H1 (cell line): ENCODE measurements around the gene NINJ2. TPM values are rescaled to one million over a fixed set of nuclear protein-coding genes. Genes with fewer than 3 reads are reported as not detected.

ENCODE experiments used
- CHD1 ChIP-seq: IDR thresholded peaks from 2 replicates; pipeline ENCODE4 v1.6.1; 2012; ENCODE audit warnings: low read depth, low read length, improper control_type of control experiment
- CTBP2 ChIP-seq: IDR thresholded peaks from 2 replicates; pipeline ENCODE4 v1.7.0; 2011; ENCODE audit warnings: borderline replicate concordance, mild to moderate bottlenecking, moderate library complexity, mixed read lengths, low read length; ENCODE audit not compliant: insufficient read depth, insufficient read length
- NANOG ChIP-seq: IDR thresholded peaks from 2 replicates; pipeline ENCODE4 v1.6.1; 2011; ENCODE audit warnings: low read length, low read depth, mild to moderate bottlenecking, inconsistent platforms; ENCODE audit not compliant: insufficient read depth, poor library complexity, severe bottlenecking
- PHF8 ChIP-seq: fragments of 200-600 bp; sonication (generic); conservative IDR thresholded peaks from 2 replicates; pipeline ENCODE4 v1.7.1; 2012; ENCODE audit warnings: low read depth, mild to moderate bottlenecking, inconsistent platforms, low read length, moderate library complexity
- POLR2AphosphoS5 ChIP-seq: IDR thresholded peaks from 2 replicates; pipeline ENCODE4 v1.6.1; 2011; ENCODE audit warnings: low read depth, low read length
- RAD21 ChIP-seq, 2 experiments: IDR thresholded peaks in 1 of 2; conservative IDR thresholded peaks in 1 of 2; 2 replicates each; pipeline ENCODE4 v1.6.1; 2011; ENCODE audit warnings: low read depth in 2 of 2, low read length in 2 of 2, improper control_type of control experiment in 1 of 2, inconsistent platforms in 1 of 2, mild to moderate bottlenecking in 1 of 2, moderate library complexity in 1 of 2
- SAP30 ChIP-seq: fragments of 300-600 bp; sonication (generic); IDR thresholded peaks from 2 replicates; pipeline ENCODE4 v1.7.1; 2012; ENCODE audit warnings: low read length, moderate library complexity, mild to moderate bottlenecking, inconsistent platforms; ENCODE audit not compliant: insufficient read depth, insufficient replicate concordance
- SIX5 ChIP-seq: IDR thresholded peaks from 2 replicates; pipeline ENCODE4 v1.6.1; 2011; ENCODE audit warnings: mild to moderate bottlenecking, low read depth, low read length
- YY1 ChIP-seq: IDR thresholded peaks from 2 replicates; pipeline ENCODE4 v1.6.1; 2011; ENCODE audit warnings: low read depth, mild to moderate bottlenecking, low read length
- polyA plus RNA-seq, 7 experiments: library from polyadenylated mRNA; depleted of rRNA in 3 of 7; stranded (reverse) in 5 of 7; unstranded in 2 of 7; fragments of >200 nt in 5 of 7; fragments of 200-250 nt in 2 of 7; gene quantifications; 1 replicate in 5 of 7; 2 replicates in 1 of 7; 4 replicates in 1 of 7; pipeline versions ENCODE4 v1.2.1 to v1.2.3, GENCODE V29; 2011 to 2013; ENCODE audit warnings: missing spikeins in 2 of 7, mixed read lengths in 2 of 7
- total RNA-seq: library from RNA; stranded (reverse); fragmentation: NEBNext Ultra II Directional; extraction: Animal tissue kit (Norgen Biotek cat#: 25700); gene quantifications from 2 replicates; pipeline ENCODE4 v1.2.1, GENCODE V29; 2021
- TF ChIP-seq, protein P1 (sequence below): fragments of 300-600 bp; sonication (generic); IDR thresholded peaks from 2 replicates; pipeline ENCODE4 v1.7.1; 2012; ENCODE audit warnings: low read length, moderate library complexity, mild to moderate bottlenecking, inconsistent platforms; ENCODE audit not compliant: insufficient replicate concordance

Gene NINJ2
- total and polyA plus RNA-seq, 2 of the 8 experiments (the other 6 are each of a cell fraction or from before 2014, with no cell fraction given) = 1.4 TPM; not detected in 1

DNA sequence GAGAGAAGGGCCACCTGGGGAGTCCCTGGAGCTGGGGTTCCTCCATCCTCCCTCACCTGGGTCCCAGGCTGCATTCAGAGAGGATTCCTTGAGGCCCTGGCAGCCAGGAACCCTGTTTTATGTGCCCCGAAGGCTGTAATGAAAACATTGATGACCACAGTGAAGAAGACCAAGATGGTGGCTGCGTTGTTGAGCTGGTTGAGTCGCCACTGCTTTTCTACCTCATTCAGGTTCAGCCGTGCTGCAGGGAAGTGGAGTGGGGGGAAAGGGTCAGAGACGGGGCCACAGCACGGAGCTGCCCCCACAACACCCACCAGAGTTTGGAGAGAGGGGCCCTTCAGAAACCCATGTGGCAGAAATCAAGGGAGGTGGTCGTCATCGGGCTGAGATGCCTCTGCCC lies 98.1 kb downstream of the NINJ2 start (continued):
- TF ChIP-seq, protein P1, sequence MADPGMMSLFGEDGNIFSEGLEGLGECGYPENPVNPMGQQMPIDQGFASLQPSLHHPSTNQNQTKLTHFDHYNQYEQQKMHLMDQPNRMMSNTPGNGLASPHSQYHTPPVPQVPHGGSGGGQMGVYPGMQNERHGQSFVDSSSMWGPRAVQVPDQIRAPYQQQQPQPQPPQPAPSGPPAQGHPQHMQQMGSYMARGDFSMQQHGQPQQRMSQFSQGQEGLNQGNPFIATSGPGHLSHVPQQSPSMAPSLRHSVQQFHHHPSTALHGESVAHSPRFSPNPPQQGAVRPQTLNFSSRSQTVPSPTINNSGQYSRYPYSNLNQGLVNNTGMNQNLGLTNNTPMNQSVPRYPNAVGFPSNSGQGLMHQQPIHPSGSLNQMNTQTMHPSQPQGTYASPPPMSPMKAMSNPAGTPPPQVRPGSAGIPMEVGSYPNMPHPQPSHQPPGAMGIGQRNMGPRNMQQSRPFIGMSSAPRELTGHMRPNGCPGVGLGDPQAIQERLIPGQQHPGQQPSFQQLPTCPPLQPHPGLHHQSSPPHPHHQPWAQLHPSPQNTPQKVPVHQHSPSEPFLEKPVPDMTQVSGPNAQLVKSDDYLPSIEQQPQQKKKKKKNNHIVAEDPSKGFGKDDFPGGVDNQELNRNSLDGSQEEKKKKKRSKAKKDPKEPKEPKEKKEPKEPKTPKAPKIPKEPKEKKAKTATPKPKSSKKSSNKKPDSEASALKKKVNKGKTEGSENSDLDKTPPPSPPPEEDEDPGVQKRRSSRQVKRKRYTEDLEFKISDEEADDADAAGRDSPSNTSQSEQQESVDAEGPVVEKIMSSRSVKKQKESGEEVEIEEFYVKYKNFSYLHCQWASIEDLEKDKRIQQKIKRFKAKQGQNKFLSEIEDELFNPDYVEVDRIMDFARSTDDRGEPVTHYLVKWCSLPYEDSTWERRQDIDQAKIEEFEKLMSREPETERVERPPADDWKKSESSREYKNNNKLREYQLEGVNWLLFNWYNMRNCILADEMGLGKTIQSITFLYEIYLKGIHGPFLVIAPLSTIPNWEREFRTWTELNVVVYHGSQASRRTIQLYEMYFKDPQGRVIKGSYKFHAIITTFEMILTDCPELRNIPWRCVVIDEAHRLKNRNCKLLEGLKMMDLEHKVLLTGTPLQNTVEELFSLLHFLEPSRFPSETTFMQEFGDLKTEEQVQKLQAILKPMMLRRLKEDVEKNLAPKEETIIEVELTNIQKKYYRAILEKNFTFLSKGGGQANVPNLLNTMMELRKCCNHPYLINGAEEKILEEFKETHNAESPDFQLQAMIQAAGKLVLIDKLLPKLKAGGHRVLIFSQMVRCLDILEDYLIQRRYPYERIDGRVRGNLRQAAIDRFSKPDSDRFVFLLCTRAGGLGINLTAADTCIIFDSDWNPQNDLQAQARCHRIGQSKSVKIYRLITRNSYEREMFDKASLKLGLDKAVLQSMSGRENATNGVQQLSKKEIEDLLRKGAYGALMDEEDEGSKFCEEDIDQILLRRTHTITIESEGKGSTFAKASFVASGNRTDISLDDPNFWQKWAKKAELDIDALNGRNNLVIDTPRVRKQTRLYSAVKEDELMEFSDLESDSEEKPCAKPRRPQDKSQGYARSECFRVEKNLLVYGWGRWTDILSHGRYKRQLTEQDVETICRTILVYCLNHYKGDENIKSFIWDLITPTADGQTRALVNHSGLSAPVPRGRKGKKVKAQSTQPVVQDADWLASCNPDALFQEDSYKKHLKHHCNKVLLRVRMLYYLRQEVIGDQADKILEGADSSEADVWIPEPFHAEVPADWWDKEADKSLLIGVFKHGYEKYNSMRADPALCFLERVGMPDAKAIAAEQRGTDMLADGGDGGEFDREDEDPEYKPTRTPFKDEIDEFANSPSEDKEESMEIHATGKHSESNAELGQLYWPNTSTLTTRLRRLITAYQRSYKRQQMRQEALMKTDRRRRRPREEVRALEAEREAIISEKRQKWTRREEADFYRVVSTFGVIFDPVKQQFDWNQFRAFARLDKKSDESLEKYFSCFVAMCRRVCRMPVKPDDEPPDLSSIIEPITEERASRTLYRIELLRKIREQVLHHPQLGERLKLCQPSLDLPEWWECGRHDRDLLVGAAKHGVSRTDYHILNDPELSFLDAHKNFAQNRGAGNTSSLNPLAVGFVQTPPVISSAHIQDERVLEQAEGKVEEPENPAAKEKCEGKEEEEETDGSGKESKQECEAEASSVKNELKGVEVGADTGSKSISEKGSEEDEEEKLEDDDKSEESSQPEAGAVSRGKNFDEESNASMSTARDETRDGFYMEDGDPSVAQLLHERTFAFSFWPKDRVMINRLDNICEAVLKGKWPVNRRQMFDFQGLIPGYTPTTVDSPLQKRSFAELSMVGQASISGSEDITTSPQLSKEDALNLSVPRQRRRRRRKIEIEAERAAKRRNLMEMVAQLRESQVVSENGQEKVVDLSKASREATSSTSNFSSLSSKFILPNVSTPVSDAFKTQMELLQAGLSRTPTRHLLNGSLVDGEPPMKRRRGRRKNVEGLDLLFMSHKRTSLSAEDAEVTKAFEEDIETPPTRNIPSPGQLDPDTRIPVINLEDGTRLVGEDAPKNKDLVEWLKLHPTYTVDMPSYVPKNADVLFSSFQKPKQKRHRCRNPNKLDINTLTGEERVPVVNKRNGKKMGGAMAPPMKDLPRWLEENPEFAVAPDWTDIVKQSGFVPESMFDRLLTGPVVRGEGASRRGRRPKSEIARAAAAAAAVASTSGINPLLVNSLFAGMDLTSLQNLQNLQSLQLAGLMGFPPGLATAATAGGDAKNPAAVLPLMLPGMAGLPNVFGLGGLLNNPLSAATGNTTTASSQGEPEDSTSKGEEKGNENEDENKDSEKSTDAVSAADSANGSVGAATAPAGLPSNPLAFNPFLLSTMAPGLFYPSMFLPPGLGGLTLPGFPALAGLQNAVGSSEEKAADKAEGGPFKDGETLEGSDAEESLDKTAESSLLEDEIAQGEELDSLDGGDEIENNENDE = no peak
- TF ChIP-seq NANOG (no peak), YY1 (no peak), SAP30 (no peak), SIX5 (no peak), CHD1 (no peak), RAD21 (IDR thresholded peaks at IDR 0.05 in 1 of 2, conservative IDR thresholded peaks at IDR 0.05 in 1 of 2; ENCODE audit: low read depth in 2 of 2, low read length in 2 of 2) (no peak), POLR2AphosphoS5 (no peak), CTBP2 (no peak), PHF8 (no peak)
